ENCODE data around the gene ANK3. TPM values are rescaled to one million over a fixed set of nuclear protein-coding genes. Genes with fewer than 3 reads are reported as not detected.
A peak's percentile ranks its signal among the peaks of the same experiment; 100 is the strongest.

ANK3 gene
- total and polyA plus RNA-seq, 2 experiments from 2014 or later, result 0.14 to 0.54 TPM

DNA sequence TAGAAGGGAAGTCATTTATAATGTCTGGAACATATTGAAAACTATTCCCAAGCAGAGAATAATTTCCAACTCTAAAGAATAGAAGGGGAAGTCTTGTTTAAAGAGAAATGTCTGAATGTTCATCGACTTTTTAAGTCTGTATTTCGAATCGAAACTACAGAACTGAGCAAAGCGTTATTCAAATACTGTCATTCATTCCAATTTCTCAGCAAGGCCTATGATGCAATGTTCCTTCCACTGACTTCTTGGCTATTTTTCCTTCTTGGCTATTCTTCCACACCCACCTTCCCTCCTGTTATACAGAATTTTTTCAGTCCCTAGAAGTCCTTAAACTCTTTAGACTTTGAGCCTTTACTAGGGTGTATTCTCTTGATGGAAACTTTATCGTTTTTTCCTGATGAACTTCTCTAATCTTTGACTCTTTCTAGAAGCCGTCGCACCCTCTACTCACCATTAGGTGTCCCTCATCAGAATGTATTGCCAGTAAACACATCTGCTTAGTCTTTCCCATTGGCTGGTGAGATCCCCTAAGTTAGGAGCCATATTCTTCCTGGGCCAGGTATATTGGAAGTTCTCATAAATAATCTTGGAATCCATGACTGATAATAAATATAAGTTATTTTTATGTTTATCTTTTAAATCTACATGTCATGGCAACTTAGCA, 247.6 kb downstream of the ANK3 start:
- no peaks in the 10 kb centered on the region for H4K20me1 ChIP-seq (ENCODE audit: insufficient read depth)
- no peaks in the 10 kb centered on the region for H3K79me2 ChIP-seq (ENCODE audit: insufficient read depth)
- TF ChIP-seq EZH2 (IDR thresholded peaks at IDR 0.05; ENCODE audit: insufficient read depth, poor library complexity, severe bottlenecking), result no peak
- TF ChIP-seq EZH2phosphoT487 (IDR thresholded peaks at IDR 0.05; ENCODE audit: insufficient read depth, low read depth), result no peak
- no peak overlapping the region for H3K4me3 ChIP-seq
- WGBS, 2 experiments (ENCODE audit: low coverage in 1 of 2, low lambda C conversion rate in 2 of 2, missing lambda C conversion rate in 2 of 2), result 93 to 96% methylated on average over 7 of the region's 7 CpGs
- H3K36me3 ChIP-seq (ENCODE audit: low read depth), result no peaks in the 10 kb centered on the region
- H3K27me3 ChIP-seq (replicated peaks; ENCODE audit: insufficient read depth), result no peaks in the 10 kb centered on the region
- H3K9me2 ChIP-seq (ENCODE audit: insufficient read depth), result no peaks in the 10 kb centered on the region; the same call in 1 of the 2 replicates
- in situ Hi-C loops (cut with MboI), result no loop called here
- no peak overlapping the region for H3K27ac ChIP-seq
- no peak overlapping the region for H3K4me2 ChIP-seq (ENCODE audit: unreplicated experiment)
- no peak overlapping the region for H2AFZ ChIP-seq
- no peak for DNase-seq
- peaks cover 7% of the 10 kb centered on the region for H3K4me1 ChIP-seq (ENCODE audit: insufficient read depth)
- H3F3A ChIP-seq (ENCODE audit: insufficient read depth), result no peaks in the 10 kb centered on the region
- no peak overlapping the region for H3K9ac ChIP-seq
- H3K9me3 ChIP-seq (ENCODE audit: low read depth), result no peaks in the 10 kb centered on the region

DNA sequence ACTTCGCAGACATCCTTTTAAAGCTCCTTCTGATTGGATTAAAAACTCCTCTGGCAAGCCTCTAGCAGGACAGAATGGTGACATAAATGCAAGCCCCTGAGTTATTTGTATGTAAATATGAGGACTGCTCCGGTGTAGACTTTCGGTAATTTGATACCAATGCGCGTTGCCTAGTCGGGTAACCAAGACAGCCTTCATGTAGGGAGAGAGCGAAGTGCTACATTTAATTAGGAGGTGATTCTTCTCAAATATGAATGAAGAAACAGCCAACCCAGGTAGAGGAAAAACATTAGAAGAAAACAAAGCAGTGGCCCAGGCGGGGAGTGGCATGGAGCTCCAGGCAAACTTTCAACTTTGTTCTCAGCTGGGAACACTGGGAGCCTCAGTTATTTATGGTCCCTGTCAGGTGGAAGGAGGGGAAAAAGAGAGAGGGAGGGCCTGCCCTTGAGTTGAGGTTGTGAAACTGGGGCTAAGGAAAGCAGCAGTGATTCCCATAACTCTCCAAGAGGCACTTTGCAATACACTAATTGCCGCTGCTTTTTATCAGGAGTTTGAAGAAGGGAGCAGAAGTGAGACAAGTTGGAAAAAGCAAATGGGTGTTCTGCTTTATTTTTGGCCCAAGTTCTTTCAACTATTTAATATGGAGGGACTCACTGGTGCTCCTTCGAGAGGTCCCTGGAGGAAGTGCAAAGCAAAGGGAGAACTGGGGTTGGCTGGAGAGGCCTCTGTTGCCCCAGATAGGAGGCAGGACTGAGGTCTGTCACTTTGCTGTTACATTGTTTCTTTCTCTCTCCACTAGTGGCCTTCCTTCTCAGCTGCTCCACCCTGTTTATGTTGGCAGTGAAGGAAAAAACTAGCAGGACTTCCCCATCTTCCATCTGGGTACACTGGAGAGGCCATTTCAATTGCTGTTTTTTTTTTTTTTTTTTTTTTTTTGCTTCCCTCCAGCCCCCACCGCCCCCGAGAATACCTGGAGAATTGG, 248.7 kb downstream of the ANK3 start:
- H3K79me2 ChIP-seq (ENCODE audit: insufficient read depth), result no peaks in the 10 kb centered on the region
- no peaks in the 10 kb centered on the region for H3K36me3 ChIP-seq (ENCODE audit: low read depth)
- 85 to 88% methylated on average over 12 of the region's 12 CpGs for WGBS, 2 experiments (ENCODE audit: low coverage in 1 of 2, low lambda C conversion rate in 2 of 2, missing lambda C conversion rate in 2 of 2)
- no peaks in the 10 kb centered on the region for H3F3A ChIP-seq (ENCODE audit: insufficient read depth)
- no peaks in the 10 kb centered on the region for H3K9me3 ChIP-seq (ENCODE audit: low read depth)
- H2AFZ ChIP-seq, result no peak overlapping the region
- no peak for DNase-seq
- no peak overlapping the region for H3K9ac ChIP-seq
- TF ChIP-seq EZH2phosphoT487 (IDR thresholded peaks at IDR 0.05; ENCODE audit: insufficient read depth, low read depth) (no peak), EZH2 (IDR thresholded peaks at IDR 0.05; ENCODE audit: insufficient read depth, poor library complexity, severe bottlenecking) (no peak)
- in situ Hi-C loops (cut with MboI), result no loop called here
- H3K4me2 ChIP-seq (ENCODE audit: unreplicated experiment), result no peak overlapping the region
- no peaks in the 10 kb centered on the region; the same call in 1 of the 2 replicates for H3K9me2 ChIP-seq (ENCODE audit: insufficient read depth)
- no peaks in the 10 kb centered on the region for H4K20me1 ChIP-seq (ENCODE audit: insufficient read depth)
- no peak overlapping the region for H3K27ac ChIP-seq
- no peak overlapping the region for H3K4me3 ChIP-seq
- H3K4me1 ChIP-seq (ENCODE audit: insufficient read depth), result peaks cover 7% of the 10 kb centered on the region
- no peaks in the 10 kb centered on the region for H3K27me3 ChIP-seq (replicated peaks; ENCODE audit: insufficient read depth)

DNA sequence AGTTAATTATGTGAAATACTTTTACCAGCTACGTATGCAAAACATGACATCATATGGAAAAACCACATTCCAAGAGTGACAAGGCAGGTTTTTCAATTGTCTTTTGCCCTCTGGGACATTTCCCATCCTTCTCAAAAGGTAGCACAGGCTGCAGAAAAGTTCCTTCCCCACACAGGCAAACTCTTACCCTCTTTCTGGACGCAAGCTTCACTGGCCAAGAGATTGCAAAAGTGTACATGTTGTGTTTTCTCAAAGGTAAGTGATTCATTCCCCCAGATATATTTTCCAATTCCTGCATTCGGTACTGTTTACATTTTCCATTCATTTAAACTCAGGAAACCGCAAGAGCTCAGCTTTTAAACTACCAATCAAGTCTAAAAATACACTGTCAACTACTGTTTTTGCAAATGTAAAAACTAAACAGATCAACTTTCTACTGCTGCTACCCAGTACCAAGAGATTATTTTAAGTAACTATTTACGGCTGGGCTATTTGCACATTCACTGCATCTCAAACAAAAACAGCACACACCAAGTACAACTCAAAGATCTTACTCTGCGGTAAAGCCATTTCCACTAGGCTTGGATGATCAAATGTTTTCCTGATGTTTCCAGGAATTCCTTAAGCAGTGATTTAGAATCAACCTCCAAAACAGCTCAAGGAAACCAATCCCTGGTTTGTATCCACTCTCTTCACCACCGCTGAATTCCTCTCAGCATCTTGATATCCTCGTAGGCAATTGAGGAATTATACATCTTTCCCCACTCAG, 249.7 kb downstream of the ANK3 start:
- no peaks in the 10 kb centered on the region; the same call in 1 of the 2 replicates for H3K9me2 ChIP-seq (ENCODE audit: insufficient read depth)
- H3K4me1 ChIP-seq (ENCODE audit: insufficient read depth), result peaks cover 7% of the 10 kb centered on the region
- no peaks in the 10 kb centered on the region for H3K9me3 ChIP-seq (ENCODE audit: low read depth)
- H4K20me1 ChIP-seq (ENCODE audit: insufficient read depth), result no peaks in the 10 kb centered on the region
- 52 to 57% methylated on average over 8 of the region's 8 CpGs for WGBS, 2 experiments (ENCODE audit: low coverage in 1 of 2, low lambda C conversion rate in 2 of 2, missing lambda C conversion rate in 2 of 2)
- H3K9ac ChIP-seq, result no peak overlapping the region
- H3F3A ChIP-seq (ENCODE audit: insufficient read depth), result no peaks in the 10 kb centered on the region
- no peaks in the 10 kb centered on the region for H3K79me2 ChIP-seq (ENCODE audit: insufficient read depth)
- H3K4me2 ChIP-seq (ENCODE audit: unreplicated experiment), result no peak overlapping the region
- in situ Hi-C loops (cut with MboI), result no loop called here
- TF ChIP-seq EZH2phosphoT487 (IDR thresholded peaks at IDR 0.05; ENCODE audit: insufficient read depth, low read depth) (no peak), EZH2 (IDR thresholded peaks at IDR 0.05; ENCODE audit: insufficient read depth, poor library complexity, severe bottlenecking) (no peak)
- no peak overlapping the region for H3K27ac ChIP-seq
- DNase-seq, result peak; percentile 38
- H3K4me3 ChIP-seq, result no peak overlapping the region
- H3K36me3 ChIP-seq (ENCODE audit: low read depth), result no peaks in the 10 kb centered on the region
- no peak overlapping the region for H2AFZ ChIP-seq
- no peaks in the 10 kb centered on the region for H3K27me3 ChIP-seq (replicated peaks; ENCODE audit: insufficient read depth)

DNA sequence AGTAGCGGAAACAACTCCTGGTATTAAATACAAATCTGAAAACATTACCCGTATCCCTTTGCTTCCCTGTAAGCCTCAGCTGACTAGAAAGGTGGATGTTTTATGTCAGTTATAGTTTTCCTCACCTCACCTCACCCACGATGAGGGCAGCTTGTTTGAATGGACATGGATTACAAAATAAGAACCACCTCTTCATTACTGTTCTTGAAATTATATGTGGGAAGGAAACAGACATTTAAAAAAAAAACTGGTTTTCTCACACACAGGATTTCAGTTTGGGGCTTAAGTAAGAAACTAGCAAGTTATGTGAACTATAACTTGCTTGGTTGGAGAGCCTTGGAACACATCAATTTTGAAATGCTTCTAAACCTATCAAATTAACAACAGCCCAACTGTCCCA, 250.4 kb downstream of the ANK3 start:
- in situ Hi-C loops (cut with MboI), result no loop called here
- H3K9ac ChIP-seq, result no peak overlapping the region

More for the DNA sequence above, 250.4 kb downstream of the ANK3 start:
- TF ChIP-seq EZH2 (IDR thresholded peaks at IDR 0.05; ENCODE audit: insufficient read depth, poor library complexity, severe bottlenecking), result no peak
- no peak for TF ChIP-seq EZH2phosphoT487 (IDR thresholded peaks at IDR 0.05; ENCODE audit: insufficient read depth, low read depth)
- Histone ChIP-seq H3K9me2 (ENCODE audit: insufficient read depth) (no peaks in the 10 kb centered on the region; the same call in 1 of the 2 replicates), H4K20me1 (ENCODE audit: insufficient read depth) (no peaks in the 10 kb centered on the region), H3K27ac (no peak overlapping the region), H3K9me3 (ENCODE audit: low read depth) (no peaks in the 10 kb centered on the region), H2AFZ (no peak overlapping the region), H3K79me2 (ENCODE audit: insufficient read depth) (no peaks in the 10 kb centered on the region), H3K4me1 (ENCODE audit: insufficient read depth) (peaks cover 7% of the 10 kb centered on the region), H3F3A (ENCODE audit: insufficient read depth) (no peaks in the 10 kb centered on the region), H3K27me3 (replicated peaks; ENCODE audit: insufficient read depth) (no peaks in the 10 kb centered on the region), H3K4me2 (ENCODE audit: unreplicated experiment) (no peak overlapping the region), H3K4me3 (no peak overlapping the region), H3K36me3 (ENCODE audit: low read depth) (no peaks in the 10 kb centered on the region)
- whole genome bisulfite sequencing, 2 experiments (ENCODE audit: low coverage in 1 of 2, low lambda C conversion rate in 2 of 2, missing lambda C conversion rate in 2 of 2), result 51 to 57% methylated on average over 3 of the region's 3 CpGs
- no peak for DNase-seq
